ENCODE results near the gene F11R.

Gene F11R

GRCh38 chr1:161020509-161021164 is at the start of gene F11R:
Gene F11R, minus strand, starts transcription at chr1:161021152. Its CDS starts 79 bp downstream, at chr1:161021073.
- TF ChIP-seq GATA3 (IDR thresholded peaks at IDR 0.05; ENCODE audit: low read depth, low read length) (no peak), GATA2 (IDR thresholded peaks at IDR 0.05; ENCODE audit: low read depth, low read length) (no peak)

DNA sequence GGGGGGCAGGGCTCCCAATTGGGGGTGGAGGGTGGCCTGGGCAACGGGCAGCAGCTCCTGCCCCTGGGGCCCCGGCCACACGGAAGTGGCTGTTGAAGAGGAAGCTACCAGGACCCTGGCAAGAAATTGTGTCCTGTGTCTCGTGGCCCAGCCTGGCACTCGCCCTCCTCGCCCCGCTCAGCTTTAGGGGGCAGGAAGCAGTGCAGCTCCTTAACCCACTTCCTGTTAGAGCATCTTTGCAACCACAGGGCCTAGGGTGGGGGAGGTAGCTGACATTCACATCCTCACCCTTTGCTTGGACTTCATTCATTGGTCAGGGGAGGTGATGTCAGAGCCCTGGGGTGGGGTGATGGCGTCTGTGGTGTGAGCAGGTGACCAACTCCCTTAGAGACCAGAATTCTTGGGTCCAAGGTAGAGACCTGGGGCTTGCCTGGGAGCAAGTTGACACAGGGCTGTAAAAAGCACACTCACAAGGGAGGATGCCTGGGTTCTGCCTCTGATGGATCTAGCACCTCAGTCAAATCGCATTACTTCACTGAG is 48.8 kb upstream of the F11R start, which contains the start of gene ARHGAP30:
Gene ARHGAP30 (minus strand): TSS at position 161 of the 540 bp plus-strand sequence. CDS start 267 bp downstream, outside the sequence.
- TF ChIP-seq GATA3 (IDR thresholded peaks at IDR 0.05; ENCODE audit: low read depth, low read length) (no peak), GATA2 (IDR thresholded peaks at IDR 0.05; ENCODE audit: low read depth, low read length) (no peak)

DNA sequence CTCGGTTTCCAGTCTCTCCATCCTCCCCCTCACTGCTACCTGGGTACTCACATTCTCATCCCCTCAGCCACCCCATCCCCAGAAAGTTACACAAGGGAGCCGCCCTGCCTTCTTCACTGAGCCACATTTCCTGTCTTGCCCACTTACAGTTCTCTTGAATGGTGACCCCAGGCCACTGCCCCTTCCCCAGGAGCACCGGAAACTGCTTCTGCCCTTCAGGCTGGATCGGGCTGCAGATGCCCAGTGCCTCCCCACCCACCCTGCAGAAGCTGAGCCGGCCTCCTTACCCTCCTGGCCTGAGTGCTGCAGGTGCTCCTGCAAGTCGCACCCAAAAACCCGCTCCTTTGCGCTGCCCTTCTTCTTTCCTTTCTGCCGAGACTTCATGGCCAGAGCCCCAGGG is 48.3 kb upstream of the F11R start:
- TF ChIP-seq GATA2 (IDR thresholded peaks at IDR 0.05; ENCODE audit: low read depth, low read length), result no peak
- TF ChIP-seq GATA3 (IDR thresholded peaks at IDR 0.05; ENCODE audit: low read depth, low read length), result no peak

DNA sequence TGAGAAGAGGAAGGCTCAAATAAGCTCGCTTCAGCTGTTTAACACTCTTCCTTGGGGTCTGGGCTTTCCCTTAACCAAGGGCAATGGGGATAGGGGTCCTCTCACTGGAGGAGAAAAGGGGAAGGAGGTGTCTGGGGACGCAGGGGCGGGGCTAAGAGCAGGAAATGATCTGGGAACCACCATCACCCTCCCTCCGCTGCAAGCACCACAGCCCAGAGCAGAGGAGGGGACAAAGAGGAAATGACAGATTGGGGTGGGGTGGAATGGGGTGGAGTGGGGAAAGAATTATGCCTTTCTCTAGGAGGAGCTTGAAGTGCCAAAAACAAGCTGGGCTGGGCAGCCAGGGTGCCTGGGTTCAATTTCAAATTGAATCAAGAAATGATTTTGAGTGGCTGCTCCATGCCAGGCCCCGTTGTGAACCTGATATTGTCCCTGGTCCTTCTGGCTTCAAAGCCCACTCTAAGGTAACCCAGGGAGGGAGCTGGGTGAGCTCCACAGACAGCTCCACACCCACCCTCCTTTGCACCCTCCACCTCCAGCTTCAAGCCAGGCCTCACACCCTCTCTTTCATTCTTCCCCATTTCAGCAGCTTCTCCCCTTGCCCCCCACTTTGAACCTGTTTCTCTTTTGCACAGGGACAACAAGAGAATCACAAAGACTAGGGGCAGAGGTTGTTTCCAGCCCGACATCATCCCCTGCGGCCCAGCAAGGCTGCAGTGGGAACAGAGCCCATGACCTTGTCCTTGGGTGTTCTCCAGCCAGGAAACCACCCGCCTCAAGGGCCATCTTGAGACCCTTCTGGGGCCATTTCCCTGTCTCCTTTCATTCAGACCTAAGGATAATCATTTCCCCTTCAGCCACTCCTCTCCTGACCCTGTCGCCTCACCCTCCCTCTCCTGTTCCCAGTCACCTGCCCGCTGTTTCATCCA is 47.6 kb upstream of the F11R start:
- no peak for TF ChIP-seq GATA3 (IDR thresholded peaks at IDR 0.05; ENCODE audit: low read depth, low read length)
- TF ChIP-seq GATA2 (IDR thresholded peaks at IDR 0.05; ENCODE audit: low read depth, low read length), result no peak

DNA sequence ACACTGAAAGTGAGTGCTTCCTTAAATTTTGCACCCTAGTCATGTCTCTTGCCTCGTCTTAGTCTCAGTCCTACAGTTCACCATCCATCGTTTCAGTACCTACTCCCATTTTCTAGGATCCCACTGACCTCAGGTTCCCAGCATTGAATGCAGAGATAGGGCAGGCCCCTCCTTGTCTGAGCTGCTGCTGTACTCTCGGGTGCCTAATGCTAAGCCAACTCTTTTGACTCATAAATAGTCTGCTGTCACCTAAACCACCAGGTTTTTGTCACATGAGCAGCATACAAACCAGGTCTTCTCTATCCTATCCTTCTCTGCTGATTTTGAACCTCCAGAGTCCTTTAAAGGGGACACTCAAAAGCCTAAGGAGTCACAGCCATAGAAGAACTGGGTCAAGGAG is 45.7 kb upstream of the F11R start:
- no peak for TF ChIP-seq GATA3 (IDR thresholded peaks at IDR 0.05; ENCODE audit: low read depth, low read length)
- TF ChIP-seq GATA2 (IDR thresholded peaks at IDR 0.05; ENCODE audit: low read depth, low read length), result no peak

GRCh38 chr1:161061419-161061818 is 40.5 kb upstream of the F11R start:
- TF ChIP-seq GATA2 (IDR thresholded peaks at IDR 0.05; ENCODE audit: low read depth, low read length), result no peak
- TF ChIP-seq GATA3 (IDR thresholded peaks at IDR 0.05; ENCODE audit: low read depth, low read length), result no peak

DNA sequence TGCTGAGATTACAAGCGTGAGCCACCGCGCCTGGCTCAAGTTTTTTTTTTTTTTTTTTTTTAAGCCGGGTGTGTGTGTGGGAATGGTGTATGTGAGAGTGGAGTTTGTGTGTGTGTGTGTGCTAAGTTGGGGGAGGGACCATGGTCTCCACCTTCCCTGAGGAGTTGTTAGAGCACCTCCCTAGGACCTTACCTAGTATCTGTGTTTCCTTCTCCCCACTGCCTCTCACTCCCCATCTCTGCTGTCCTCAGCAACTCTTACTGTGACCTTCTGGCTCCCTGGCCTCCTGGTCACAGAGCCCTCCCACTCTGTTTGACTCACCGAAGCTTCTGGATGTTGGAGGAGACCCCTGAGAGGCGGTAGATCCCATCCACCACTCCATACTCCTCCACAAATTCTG is 38.3 kb upstream of the F11R start:
- no peak for TF ChIP-seq GATA2 (IDR thresholded peaks at IDR 0.05; ENCODE audit: low read depth, low read length)
- TF ChIP-seq GATA3 (IDR thresholded peaks at IDR 0.05; ENCODE audit: low read depth, low read length), result no peak

GRCh38 chr1:161054805-161055204 is 33.9 kb upstream of the F11R start:
- TF ChIP-seq GATA2 (IDR thresholded peaks at IDR 0.05; ENCODE audit: low read depth, low read length), result no peak
- no peak for TF ChIP-seq GATA3 (IDR thresholded peaks at IDR 0.05; ENCODE audit: low read depth, low read length)

- TF ChIP-seq GATA2 (IDR thresholded peaks at IDR 0.05; ENCODE audit: low read depth, low read length), result no peak
- TF ChIP-seq GATA3 (IDR thresholded peaks at IDR 0.05; ENCODE audit: low read depth, low read length), result no peak
Measured at GRCh38 chr1:161054232-161054631, 33.3 kb upstream of the F11R start.

- TF ChIP-seq GATA2 (IDR thresholded peaks at IDR 0.05; ENCODE audit: low read depth, low read length) (no peak), GATA3 (IDR thresholded peaks at IDR 0.05; ENCODE audit: low read depth, low read length) (no peak)
Measured at GRCh38 chr1:161052899-161053298, 31.9 kb upstream of the F11R start.

GRCh38 chr1:161051219-161051618 is 30.3 kb upstream of the F11R start:
- TF ChIP-seq GATA3 (IDR thresholded peaks at IDR 0.05; ENCODE audit: low read depth, low read length) (no peak), GATA2 (IDR thresholded peaks at IDR 0.05; ENCODE audit: low read depth, low read length) (no peak)

GRCh38 chr1:161048949-161049722 is 28.2 kb upstream of the F11R start:
- TF ChIP-seq GATA2 (IDR thresholded peaks at IDR 0.05; ENCODE audit: low read depth, low read length), result no peak

DNA sequence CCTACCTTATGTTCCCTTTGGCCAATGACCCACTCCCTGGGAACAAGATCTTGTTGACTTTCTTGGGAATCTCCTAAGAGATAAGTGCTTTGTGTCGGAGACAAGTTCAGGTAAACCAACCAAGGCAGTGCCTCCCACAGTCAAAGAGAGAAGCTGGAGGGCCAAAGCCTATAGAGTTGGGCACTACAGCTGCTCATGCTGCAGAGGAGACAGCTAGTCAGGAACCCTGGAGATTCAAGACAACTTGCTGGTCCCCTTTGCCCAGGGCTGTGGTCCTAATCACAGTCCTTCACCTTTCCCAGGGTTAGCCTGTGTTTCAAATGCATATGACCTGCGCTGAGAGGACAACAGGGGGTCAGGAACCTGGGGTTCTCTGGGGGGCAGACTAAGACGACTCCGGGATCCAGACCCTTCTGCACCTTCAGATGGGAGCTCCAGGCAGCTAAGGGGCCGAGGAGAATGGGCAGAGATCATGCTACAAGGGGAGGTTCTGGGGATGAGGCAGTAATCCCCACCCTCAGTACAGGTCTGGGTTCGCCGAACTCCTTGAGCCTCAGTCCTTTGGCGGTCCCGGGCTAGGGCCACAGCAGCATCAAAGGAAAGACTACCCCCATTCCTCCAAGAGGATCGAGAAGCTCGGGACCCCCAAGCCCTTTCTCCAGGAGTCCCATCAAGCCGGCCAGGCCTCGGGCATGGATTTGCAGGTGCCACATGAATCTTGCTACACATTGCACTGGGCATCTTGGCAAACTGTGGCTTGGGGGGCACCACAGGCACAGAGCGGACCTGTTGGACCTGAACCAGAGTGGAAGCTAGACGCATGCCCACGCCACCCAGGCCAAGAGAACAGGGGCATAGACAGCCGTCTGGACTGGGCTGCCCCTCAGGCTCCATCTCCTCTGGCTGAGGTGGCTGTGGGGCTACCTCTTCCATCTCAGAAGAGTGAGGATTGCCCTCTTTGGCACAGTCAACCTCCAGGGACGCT is 26.8 kb upstream of the F11R start:
- no peak for TF ChIP-seq GATA2 (IDR thresholded peaks at IDR 0.05; ENCODE audit: low read depth, low read length)
- no peak for TF ChIP-seq GATA3 (IDR thresholded peaks at IDR 0.05; ENCODE audit: low read depth, low read length)

Measured in SH-SY5Y (cell line).